Vagina (tissue), 2 donors: ENCODE measurements around the gene SP140L. TPM values are rescaled to one million over a fixed set of nuclear protein-coding genes. Genes with fewer than 3 reads are reported as not detected.

Experiments used
- DNase-seq, 2 donors: peaks; one replicate each; pipeline ENCODE4 v3.0.0-alpha.2; 2017; ENCODE audit errors: extremely low spot score in 2 of 2
- H3K27ac ChIP-seq: fragments of 200-600 bp; sonication (generic); one replicate; pipeline ENCODE4 v1.5.1; 2019
- H3K27me3 ChIP-seq: fragments of 200-600 bp; sonication (generic); one replicate; pipeline ENCODE4 v1.5.1; 2019
- H3K36me3 ChIP-seq, 2 donors: fragments of 200-600 bp; sonication (generic); one replicate each; pipeline ENCODE4 v1.5.1; 2017 to 2019
- H3K4me1 ChIP-seq: fragments of 200-600 bp; sonication (generic); one replicate; pipeline ENCODE4 v1.5.1; 2019
- H3K4me3 ChIP-seq, 2 donors: fragments of 200-600 bp; sonication (generic); 1 replicate in 1 of 2; 2 replicates in 1 of 2; pipeline ENCODE4 v1.5.1; 2016 to 2019
- H3K9me3 ChIP-seq: fragments of 200-600 bp; sonication (generic); one replicate; pipeline ENCODE4 v1.5.1; 2019
- POLR2A ChIP-seq, 2 donors: fragments of 450-650 bp; IDR thresholded peaks; one replicate each; pipeline ENCODE4 v1.6.1; 2017; ENCODE audit warnings: antibody characterized with exemption in 2 of 2, mild to moderate bottlenecking in 2 of 2, moderate library complexity in 2 of 2
- POLR2AphosphoS5 ChIP-seq, 2 donors: sonication (generic); formaldehyde crosslinking; IDR thresholded peaks; one replicate each; pipeline ENCODE4 v1.9.0; 2017; ENCODE audit warnings: antibody characterized with exemption in 2 of 2, mild to moderate bottlenecking in 2 of 2, low read depth in 1 of 2; ENCODE audit not compliant: insufficient read depth in 1 of 2
- intact Hi-C: fragments of 100-400 bp; cut with DNase I; formaldehyde crosslinking; loops from one replicate; pipeline ENCODE4 v1.15.1; 2023
- total RNA-seq: library from RNA; depleted of rRNA; stranded (reverse); fragments of >200 nt; gene quantifications from one replicate; pipeline ENCODE4 v1.2.3, GENCODE V29; 2016
- TF ChIP-seq, protein P1 (sequence below), 3 experiments: fragments of 450-650 bp in 2 of 3; fragments of 200-600 bp in 1 of 3; sonication (generic) in 1 of 3; IDR thresholded peaks; one replicate each; pipeline ENCODE4 v1.5.1; 2017 to 2019; ENCODE audit warnings: antibody characterized with exemption in 3 of 3, mild to moderate bottlenecking in 2 of 3, moderate library complexity in 2 of 3

The SP140L gene
- total RNA-seq, 1 donor from 2014 or later: 11.5 TPM

- Histone ChIP-seq H3K4me3 (no peak overlapping the region), H3K36me3 (no peaks in the 10 kb centered on the region), H3K27ac (no peak overlapping the region), H3K9me3 (no peaks in the 10 kb centered on the region), H3K27me3 (no peaks in the 10 kb centered on the region), H3K4me1 (no peaks in the 10 kb centered on the region)
- intact Hi-C loops: no loop called here
- TF ChIP-seq POLR2AphosphoS5 (IDR thresholded peaks at IDR 0.05; ENCODE audit: insufficient read depth in 1 of 2, low read depth in 1 of 2) (no peak), POLR2A (IDR thresholded peaks at IDR 0.05) (no peak)
- TF ChIP-seq, protein P1, sequence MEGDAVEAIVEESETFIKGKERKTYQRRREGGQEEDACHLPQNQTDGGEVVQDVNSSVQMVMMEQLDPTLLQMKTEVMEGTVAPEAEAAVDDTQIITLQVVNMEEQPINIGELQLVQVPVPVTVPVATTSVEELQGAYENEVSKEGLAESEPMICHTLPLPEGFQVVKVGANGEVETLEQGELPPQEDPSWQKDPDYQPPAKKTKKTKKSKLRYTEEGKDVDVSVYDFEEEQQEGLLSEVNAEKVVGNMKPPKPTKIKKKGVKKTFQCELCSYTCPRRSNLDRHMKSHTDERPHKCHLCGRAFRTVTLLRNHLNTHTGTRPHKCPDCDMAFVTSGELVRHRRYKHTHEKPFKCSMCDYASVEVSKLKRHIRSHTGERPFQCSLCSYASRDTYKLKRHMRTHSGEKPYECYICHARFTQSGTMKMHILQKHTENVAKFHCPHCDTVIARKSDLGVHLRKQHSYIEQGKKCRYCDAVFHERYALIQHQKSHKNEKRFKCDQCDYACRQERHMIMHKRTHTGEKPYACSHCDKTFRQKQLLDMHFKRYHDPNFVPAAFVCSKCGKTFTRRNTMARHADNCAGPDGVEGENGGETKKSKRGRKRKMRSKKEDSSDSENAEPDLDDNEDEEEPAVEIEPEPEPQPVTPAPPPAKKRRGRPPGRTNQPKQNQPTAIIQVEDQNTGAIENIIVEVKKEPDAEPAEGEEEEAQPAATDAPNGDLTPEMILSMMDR (IDR thresholded peaks at IDR 0.05): no peak
- DNase-seq: no peak
Observed at GRCh38 chr2:230296917-230297316, 30.1 kb upstream of the SP140L start.

- H3K27ac ChIP-seq: no peak overlapping the region
- no peak for DNase-seq
- H3K4me1 ChIP-seq: no peaks in the 10 kb centered on the region
- no peak for TF ChIP-seq POLR2A (IDR thresholded peaks at IDR 0.05)
- no peak for TF ChIP-seq POLR2AphosphoS5 (IDR thresholded peaks at IDR 0.05; ENCODE audit: insufficient read depth in 1 of 2, low read depth in 1 of 2)
- TF ChIP-seq, protein P1 (IDR thresholded peaks at IDR 0.05): no peak
- no peak overlapping the region for H3K4me3 ChIP-seq
- H3K9me3 ChIP-seq: no peaks in the 10 kb centered on the region
- H3K36me3 ChIP-seq: no peaks in the 10 kb centered on the region
- H3K27me3 ChIP-seq: no peaks in the 10 kb centered on the region
- intact Hi-C loops: no loop called here
Observed at GRCh38 chr2:230299618-230300017, 27.4 kb upstream of the SP140L start.

DNA sequence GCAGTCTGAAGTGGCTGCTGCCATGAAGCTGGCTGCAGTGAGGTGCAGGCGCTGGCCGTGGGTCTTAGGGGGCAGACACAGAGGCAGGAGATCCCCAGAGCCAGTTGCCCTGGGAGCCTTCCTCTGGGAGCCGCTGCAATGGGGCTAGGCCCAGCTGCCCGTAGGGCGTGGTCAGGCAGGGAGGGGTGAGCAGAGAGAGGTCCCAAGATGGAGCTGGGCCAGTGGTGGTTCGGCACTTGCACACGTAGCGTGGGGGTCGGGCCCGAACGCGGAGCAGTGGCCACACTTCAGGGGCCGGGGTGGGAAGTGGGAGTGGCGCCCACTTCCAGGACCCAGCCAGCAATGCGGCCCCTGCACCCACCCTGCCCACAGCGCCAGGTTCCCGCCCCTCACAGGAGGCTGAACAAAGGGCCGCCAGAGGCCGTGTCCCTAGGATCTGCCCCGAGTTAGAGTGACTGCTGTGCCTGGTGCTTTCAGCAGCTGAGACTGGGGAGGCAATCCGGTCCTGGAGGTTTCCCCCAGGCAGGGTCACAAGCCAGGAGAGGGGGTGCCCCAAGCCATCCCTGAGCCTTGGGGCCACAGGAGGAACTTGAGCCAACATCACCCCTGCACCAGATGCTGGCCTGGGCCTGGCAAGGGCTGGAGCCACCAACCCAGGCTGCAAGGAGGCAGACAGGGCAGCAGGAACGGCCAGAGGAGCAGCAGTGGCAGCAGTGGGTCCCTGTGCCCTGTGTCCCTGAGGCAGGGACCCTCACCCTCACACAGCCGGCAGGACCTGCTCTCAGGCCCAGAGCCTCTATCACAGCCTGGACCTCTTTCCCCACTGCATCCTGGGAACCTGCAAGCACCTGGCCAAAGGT lies 21.3 kb upstream of the SP140L start:
- H3K36me3 ChIP-seq: no peaks in the 10 kb centered on the region
- H3K9me3 ChIP-seq: no peaks in the 10 kb centered on the region
- no peak overlapping the region for H3K4me3 ChIP-seq
- H3K27ac ChIP-seq: no peak overlapping the region
- H3K4me1 ChIP-seq: no peaks in the 10 kb centered on the region
- TF ChIP-seq POLR2A (IDR thresholded peaks at IDR 0.05) (no peak), POLR2AphosphoS5 (IDR thresholded peaks at IDR 0.05; ENCODE audit: insufficient read depth in 1 of 2, low read depth in 1 of 2) (no peak)
- TF ChIP-seq, protein P1 (IDR thresholded peaks at IDR 0.05): no peak
- H3K27me3 ChIP-seq: no peaks in the 10 kb centered on the region
- intact Hi-C loops: no loop called here
- DNase-seq: no peak

DNA sequence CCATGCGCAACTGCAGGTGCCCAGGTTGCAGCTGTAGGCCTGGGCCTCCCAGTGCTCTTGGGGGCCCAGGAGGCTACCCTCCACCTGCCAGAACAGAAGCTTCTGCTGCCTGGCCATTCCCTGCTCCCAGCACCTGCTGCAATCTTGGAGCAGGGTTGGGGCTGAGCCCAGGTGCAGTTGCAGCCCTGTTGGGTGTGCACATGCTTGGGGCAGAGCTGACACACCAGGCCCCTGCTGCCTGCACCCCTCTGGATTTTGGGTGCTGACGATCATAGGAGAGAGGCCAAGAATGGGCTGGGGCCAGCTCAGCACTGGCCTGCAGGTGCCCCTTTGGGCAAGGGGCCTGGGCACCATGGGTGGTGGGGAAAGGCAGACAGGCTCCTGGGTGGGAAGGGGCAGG lies 20.5 kb upstream of the SP140L start:
- Histone ChIP-seq H3K4me3 (no peak overlapping the region), H3K27me3 (no peaks in the 10 kb centered on the region), H3K27ac (no peak overlapping the region), H3K9me3 (no peaks in the 10 kb centered on the region), H3K36me3 (no peaks in the 10 kb centered on the region), H3K4me1 (no peaks in the 10 kb centered on the region)
- no peak for TF ChIP-seq POLR2AphosphoS5 (IDR thresholded peaks at IDR 0.05; ENCODE audit: insufficient read depth in 1 of 2, low read depth in 1 of 2)
- TF ChIP-seq, protein P1 (IDR thresholded peaks at IDR 0.05): no peak
- TF ChIP-seq POLR2A (IDR thresholded peaks at IDR 0.05): no peak
- no peak for DNase-seq
- intact Hi-C loops: no loop called here

DNA sequence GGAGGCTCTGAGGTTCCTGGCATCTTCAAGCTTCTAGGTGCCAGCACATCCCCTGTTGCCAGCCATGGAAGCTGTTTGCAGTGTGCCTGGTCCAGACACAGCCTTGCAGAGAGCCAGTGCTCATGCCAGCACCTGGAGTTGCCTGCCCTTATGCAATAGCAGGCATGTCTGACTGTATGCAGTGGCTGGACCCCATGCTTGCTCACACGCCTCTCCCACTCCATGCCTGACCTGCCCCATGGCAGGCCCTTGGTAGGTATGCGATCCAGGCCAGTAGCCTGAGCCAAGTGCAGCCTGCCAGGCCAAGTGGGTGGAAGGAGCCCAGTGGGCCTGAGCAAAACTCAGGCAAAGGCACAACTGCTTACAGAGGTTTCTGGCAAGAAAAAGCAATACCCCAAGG lies 19.5 kb upstream of the SP140L start:
- Histone ChIP-seq H3K4me1 (no peaks in the 10 kb centered on the region), H3K4me3 (no peak overlapping the region), H3K27me3 (no peaks in the 10 kb centered on the region), H3K27ac (no peak overlapping the region), H3K9me3 (no peaks in the 10 kb centered on the region), H3K36me3 (no peaks in the 10 kb centered on the region)
- intact Hi-C loops: no loop called here
- no peak for TF ChIP-seq POLR2AphosphoS5 (IDR thresholded peaks at IDR 0.05; ENCODE audit: insufficient read depth in 1 of 2, low read depth in 1 of 2)
- TF ChIP-seq, protein P1 (IDR thresholded peaks at IDR 0.05): no peak
- no peak for TF ChIP-seq POLR2A (IDR thresholded peaks at IDR 0.05)
- DNase-seq: no peak
